ENCODE data around the gene MIDN. TPM values are rescaled to one million over a fixed set of nuclear protein-coding genes. Genes with fewer than 3 reads are reported as not detected.

MIDN gene
- total and polyA plus RNA-seq, 2 of the 4 experiments (the other 2 are of a cell fraction) = 2.5 to 26.0 TPM

DNA sequence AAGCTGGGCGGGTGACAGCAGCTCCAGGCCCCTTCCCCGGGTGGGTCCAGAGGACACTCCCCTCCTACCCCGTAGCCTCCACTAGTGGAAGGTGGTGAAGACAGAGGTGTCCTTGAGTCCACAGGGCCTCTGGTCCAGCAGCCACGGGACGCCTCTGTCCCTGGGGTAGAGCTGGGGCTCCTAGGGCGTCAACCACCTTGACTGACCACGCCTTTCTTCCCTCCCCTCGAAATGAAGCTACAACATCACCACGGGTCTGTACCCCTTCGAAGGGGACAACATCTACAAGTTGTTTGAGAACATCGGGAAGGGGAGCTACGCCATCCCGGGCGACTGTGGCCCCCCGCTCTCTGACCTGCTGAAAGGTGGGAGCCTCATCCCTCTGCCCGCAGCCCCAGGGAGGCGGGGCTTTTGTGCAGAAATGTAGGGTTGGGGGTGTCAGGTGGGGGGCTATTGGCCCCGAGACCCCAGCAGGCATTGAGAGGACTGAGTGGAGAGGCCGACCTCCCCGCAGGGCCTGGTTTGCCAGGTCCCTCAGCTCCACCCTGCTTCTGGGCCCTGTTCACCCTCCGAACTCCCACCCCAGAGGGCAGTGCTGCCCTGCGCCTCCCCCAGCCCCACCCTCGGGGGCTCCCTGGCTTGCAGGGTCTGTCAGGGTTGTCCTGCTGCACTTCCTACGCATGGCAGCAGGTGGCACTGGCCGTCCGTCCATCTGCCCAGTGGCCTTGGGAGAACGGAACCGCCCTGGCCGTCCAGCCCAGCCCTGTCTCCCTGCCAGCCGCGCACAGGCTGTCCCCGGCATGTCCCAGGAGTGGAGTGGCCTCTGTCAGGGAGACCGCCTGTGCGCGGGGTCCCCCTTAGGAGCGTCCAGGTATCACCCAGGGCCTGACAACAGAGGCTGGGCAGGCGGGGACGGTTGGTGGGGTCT, 27.1 kb upstream of the MIDN start:
- no peak overlapping the region for H3K14ac ChIP-seq (replicated peaks; ENCODE audit: low read depth, low read length)
- ATAC-seq (ENCODE audit: low read depth) (peak; percentile 76), DNase-seq (peak; percentile 54)
- H3K56ac ChIP-seq (ENCODE audit: extremely low read depth, insufficient read depth, low read length) = no peak overlapping the region
- peaks cover 18 to 58% of the 10 kb centered on the region in 2 experiments; a peak in 3 of 4 replicates for H3K79me1 ChIP-seq (ENCODE audit: low read depth in 1 of 2, low read length in 2 of 2)
- in situ Hi-C loops (cut with MboI; ENCODE audit: low sequenced_read_pairs) = no loop called here
- no peak overlapping the region for H3K4me3 ChIP-seq (ENCODE audit: insufficient read depth, low read depth, low read length)
- no peak overlapping the region for H3K4ac ChIP-seq (ENCODE audit: low read depth, low read length)
- no peak overlapping the region for H3K9ac ChIP-seq (ENCODE audit: low read depth, low read length)
- no TSS peak for BruUV-seq (replicated peaks)
- H3K4me2 ChIP-seq (ENCODE audit: low read depth, low read length) = no peak overlapping the region
- no peak overlapping the region for H2AK5ac ChIP-seq (ENCODE audit: low read depth, low read length)
- intact Hi-C loops (cut with micrococcal nuclease) = loop anchor here (2.0 kb wide), 1 partner anchor 46 kb away; no protein-coding TSS in a partner anchor
- dilution Hi-C loops (cut with HindIII; ENCODE audit: low sequenced_read_pairs, unreplicated experiment) = no loop called here
- CTCF ChIA-PET = interaction anchor here (0.6 kb wide), 2 partner anchors 50 to 144 kb away, joined by 3 to 4 read pairs; no protein-coding TSS in a partner anchor
- no peak overlapping the region for H4K8ac ChIP-seq (ENCODE audit: low read depth in 2 of 2, low read length in 2 of 2)
- H3K4me1 ChIP-seq (ENCODE audit: control insufficient read depth, insufficient read depth, low read length) = no peaks in the 10 kb centered on the region
- H2AFZ ChIP-seq (replicated peaks; ENCODE audit: low read length, poor library complexity) = peak overlapping the region; percentile 14
- H2BK5ac ChIP-seq (ENCODE audit: low read depth, low read length, poor library complexity, severe bottlenecking) = no peak overlapping the region
- H2BK20ac ChIP-seq (ENCODE audit: low read depth, low read length) = no peak overlapping the region
- H4K91ac ChIP-seq (ENCODE audit: insufficient read depth, low read depth, low read length) = no peak overlapping the region
- H3K9me3 ChIP-seq (ENCODE audit: control insufficient read depth, insufficient read depth, low read length) = no peaks in the 10 kb centered on the region
- H4K20me1 ChIP-seq (ENCODE audit: insufficient read depth, low read length) = peaks cover 42% of the 10 kb centered on the region
- H3K23ac ChIP-seq (ENCODE audit: low read depth, low read length) = no peak overlapping the region
- no peak overlapping the region for H4K5ac ChIP-seq (ENCODE audit: low read depth, low read length)
- POLR2A ChIA-PET (ENCODE audit: unreplicated experiment) = no interaction called here
- TF ChIP-seq, protein P1, sequence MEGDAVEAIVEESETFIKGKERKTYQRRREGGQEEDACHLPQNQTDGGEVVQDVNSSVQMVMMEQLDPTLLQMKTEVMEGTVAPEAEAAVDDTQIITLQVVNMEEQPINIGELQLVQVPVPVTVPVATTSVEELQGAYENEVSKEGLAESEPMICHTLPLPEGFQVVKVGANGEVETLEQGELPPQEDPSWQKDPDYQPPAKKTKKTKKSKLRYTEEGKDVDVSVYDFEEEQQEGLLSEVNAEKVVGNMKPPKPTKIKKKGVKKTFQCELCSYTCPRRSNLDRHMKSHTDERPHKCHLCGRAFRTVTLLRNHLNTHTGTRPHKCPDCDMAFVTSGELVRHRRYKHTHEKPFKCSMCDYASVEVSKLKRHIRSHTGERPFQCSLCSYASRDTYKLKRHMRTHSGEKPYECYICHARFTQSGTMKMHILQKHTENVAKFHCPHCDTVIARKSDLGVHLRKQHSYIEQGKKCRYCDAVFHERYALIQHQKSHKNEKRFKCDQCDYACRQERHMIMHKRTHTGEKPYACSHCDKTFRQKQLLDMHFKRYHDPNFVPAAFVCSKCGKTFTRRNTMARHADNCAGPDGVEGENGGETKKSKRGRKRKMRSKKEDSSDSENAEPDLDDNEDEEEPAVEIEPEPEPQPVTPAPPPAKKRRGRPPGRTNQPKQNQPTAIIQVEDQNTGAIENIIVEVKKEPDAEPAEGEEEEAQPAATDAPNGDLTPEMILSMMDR (conservative IDR thresholded peaks at IDR 0.05; ENCODE audit: low read depth, low read length) = peak; percentile 62
- TF ChIP-seq, protein P2, sequence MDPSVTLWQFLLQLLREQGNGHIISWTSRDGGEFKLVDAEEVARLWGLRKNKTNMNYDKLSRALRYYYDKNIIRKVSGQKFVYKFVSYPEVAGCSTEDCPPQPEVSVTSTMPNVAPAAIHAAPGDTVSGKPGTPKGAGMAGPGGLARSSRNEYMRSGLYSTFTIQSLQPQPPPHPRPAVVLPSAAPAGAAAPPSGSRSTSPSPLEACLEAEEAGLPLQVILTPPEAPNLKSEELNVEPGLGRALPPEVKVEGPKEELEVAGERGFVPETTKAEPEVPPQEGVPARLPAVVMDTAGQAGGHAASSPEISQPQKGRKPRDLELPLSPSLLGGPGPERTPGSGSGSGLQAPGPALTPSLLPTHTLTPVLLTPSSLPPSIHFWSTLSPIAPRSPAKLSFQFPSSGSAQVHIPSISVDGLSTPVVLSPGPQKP (IDR thresholded peaks at IDR 0.05; ENCODE audit: borderline replicate concordance, low read depth, low read length) = no peak
- TF ChIP-seq, protein P3, sequence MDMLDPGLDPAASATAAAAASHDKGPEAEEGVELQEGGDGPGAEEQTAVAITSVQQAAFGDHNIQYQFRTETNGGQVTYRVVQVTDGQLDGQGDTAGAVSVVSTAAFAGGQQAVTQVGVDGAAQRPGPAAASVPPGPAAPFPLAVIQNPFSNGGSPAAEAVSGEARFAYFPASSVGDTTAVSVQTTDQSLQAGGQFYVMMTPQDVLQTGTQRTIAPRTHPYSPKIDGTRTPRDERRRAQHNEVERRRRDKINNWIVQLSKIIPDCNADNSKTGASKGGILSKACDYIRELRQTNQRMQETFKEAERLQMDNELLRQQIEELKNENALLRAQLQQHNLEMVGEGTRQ (IDR thresholded peaks at IDR 0.05; ENCODE audit: low read depth, low read length) = no peak
- peak; percentile 55 for TF ChIP-seq RAD21 (IDR thresholded peaks at IDR 0.05; ENCODE audit: low read length)
- TF ChIP-seq CHD1 (IDR thresholded peaks at IDR 0.05; ENCODE audit: low read depth, low read length) = no peak
- TF ChIP-seq SMC3 (IDR thresholded peaks at IDR 0.05; ENCODE audit: low read depth, low read length) = peak; percentile 43
- peaks cover 43% of the 10 kb centered on the region for H3K36me3 ChIP-seq (ENCODE audit: control insufficient read depth, insufficient read depth, low read length)
- H2BK15ac ChIP-seq (ENCODE audit: low read depth, low read length) = no peak overlapping the region
- WGBS, 2 experiments (ENCODE audit: extremely low coverage in 2 of 2, insufficient read length in 1 of 2) = 74% methylated on average over 4 of the region's 38 CpGs; no CpG with 5 or more reads in 1 of the 2 experiments
- H2BK120ac ChIP-seq (ENCODE audit: low read depth, low read length) = no peak overlapping the region
- no peak overlapping the region for H3K18ac ChIP-seq (ENCODE audit: low read depth, low read length)
- no peak overlapping the region for H3K27ac ChIP-seq (ENCODE audit: insufficient read depth, low read length)
- H3K27me3 ChIP-seq (ENCODE audit: control insufficient read depth, insufficient read depth, low read length) = no peaks in the 10 kb centered on the region
- no peaks in the 10 kb centered on the region for H3K9me1 ChIP-seq (ENCODE audit: insufficient read depth, low read length)
- H2AK9ac ChIP-seq (replicated peaks; ENCODE audit: low read depth, low read length, poor library complexity) = peak overlapping the region; percentile 37
